Erythroblast (primary cell): Measurements from ENCODE around the gene RNF144A.
A peak's percentile ranks its signal among the peaks of the same experiment; 100 is the strongest.

Experiments
- GATA1 ChIP-seq: IDR thresholded peaks from 2 replicates; pipeline ENCODE4 v1.6.1; 2011; ENCODE audit warnings: low read depth, mild to moderate bottlenecking, control low read depth, low read length, moderate library complexity
- POLR2A ChIP-seq: IDR thresholded peaks from 2 replicates; pipeline ENCODE4 v1.6.1; 2011; ENCODE audit warnings: mild to moderate bottlenecking, low read length

- TF ChIP-seq POLR2A: peak; percentile 78
- no peak for TF ChIP-seq GATA1
These were observed 39.6 kb upstream of the RNF144A start, which contains the start of gene RSAD2 for GRCh38 chr2:6877402-6878304.
